Activated T-cell treated with anti-CD3 and anti-CD28 coated beads for 48 hours (primary cell): ENCODE measurements around the gene MTERF1.
"Not testable (repeated sequence)": the region's sequence is repeated elsewhere in the genome, so short reads cannot be mapped to it uniquely, and the experiment has no call there.

Experiments used
- DNase-seq: peaks from one replicate; pipeline ENCODE4 v3.0.0-alpha.2; 2020; ENCODE audit warnings: low read depth

MTERF1 gene, protein sequence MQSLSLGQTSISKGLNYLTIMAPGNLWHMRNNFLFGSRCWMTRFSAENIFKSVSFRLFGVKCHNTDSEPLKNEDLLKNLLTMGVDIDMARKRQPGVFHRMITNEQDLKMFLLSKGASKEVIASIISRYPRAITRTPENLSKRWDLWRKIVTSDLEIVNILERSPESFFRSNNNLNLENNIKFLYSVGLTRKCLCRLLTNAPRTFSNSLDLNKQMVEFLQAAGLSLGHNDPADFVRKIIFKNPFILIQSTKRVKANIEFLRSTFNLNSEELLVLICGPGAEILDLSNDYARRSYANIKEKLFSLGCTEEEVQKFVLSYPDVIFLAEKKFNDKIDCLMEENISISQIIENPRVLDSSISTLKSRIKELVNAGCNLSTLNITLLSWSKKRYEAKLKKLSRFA

GRCh38 chr7:91880413-91881241, at the start of gene MTERF1:
Gene MTERF1 (minus strand): TSS chr7:91880702. CDS start chr7:91880083, 619 bp downstream.
- DNase-seq: peak; percentile 89

- no peak for DNase-seq
Observed at GRCh38 chr7:91929463-91929862, 49.0 kb upstream of the MTERF1 start.

- DNase-seq: no peak
Observed at GRCh38 chr7:91927912-91928311, 47.4 kb upstream of the MTERF1 start.

DNA sequence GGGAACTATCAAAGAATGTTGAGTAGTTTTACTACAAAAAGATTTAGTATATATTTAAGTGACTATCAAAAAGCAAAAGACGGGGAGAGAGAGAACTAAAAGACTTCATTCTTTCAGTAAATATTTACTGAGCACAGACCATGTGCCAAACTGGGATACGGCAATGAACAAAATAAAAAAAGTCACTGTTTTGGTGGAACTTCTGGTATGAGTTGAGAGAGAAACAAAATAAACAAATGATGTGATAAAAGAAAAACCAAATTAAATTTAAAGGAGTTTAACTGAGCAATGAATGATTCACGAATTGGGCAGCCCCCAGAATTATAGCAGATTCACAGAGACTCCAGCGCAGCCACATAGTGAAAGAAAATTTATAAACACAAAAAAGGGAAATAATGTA, 42.4 kb upstream of the MTERF1 start:
- no peak for DNase-seq

- no peak for DNase-seq
Observed at GRCh38 chr7:91918356-91918755, 37.9 kb upstream of the MTERF1 start.

GRCh38 chr7:91916051-91916440, 35.5 kb upstream of the MTERF1 start:
- no peak for DNase-seq

GRCh38 chr7:91915401-91916050, 35.0 kb upstream of the MTERF1 start:
- no peak for DNase-seq

DNA sequence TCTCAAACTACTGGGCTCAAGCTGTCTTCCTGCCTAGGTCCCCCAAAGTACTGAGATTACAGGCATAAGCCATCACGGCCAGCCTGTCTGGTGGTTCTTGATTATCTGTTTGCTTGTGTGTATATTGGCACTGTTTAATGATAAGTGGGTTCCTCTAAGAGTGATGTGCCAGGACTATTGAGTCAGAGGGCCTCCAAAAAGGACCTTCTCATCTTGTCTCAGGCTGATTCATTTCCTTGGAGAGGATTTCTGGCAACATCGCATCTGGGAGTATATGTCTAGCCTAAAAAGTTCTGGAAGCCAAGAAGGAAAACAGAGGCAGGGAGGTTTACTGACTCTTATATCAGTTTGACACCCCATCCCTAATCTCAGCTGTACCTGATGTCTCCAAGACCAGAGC, 33.1 kb upstream of the MTERF1 start:
- DNase-seq: no peak

- DNase-seq: no peak
Observed at GRCh38 chr7:91912494-91912893, 32.0 kb upstream of the MTERF1 start.

GRCh38 chr7:91911121-91911520, 30.6 kb upstream of the MTERF1 start:
- DNase-seq: no peak

DNA sequence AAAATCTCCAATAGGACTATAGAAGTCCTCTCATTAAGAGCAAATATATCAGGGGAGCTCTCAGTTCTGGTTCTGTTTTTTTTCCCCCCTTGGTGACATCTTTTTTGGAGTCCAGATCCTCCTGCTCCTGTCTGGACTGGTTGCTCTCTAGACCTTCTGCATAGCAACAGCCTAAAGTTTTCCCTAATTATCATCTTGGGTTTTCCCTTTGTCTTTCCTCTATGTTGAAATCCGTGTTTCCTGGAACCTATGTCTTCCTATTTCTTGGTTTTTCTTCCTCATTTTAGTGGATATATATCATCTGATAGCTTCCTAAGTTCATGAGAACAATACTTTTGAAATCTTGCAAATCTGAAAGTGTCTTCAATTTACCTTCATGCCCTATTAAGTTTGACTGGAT, 29.7 kb upstream of the MTERF1 start:
- no peak for DNase-seq

- no peak for DNase-seq
Observed at GRCh38 chr7:91899563-91899962, 19.1 kb upstream of the MTERF1 start.

- DNase-seq: no peak
Observed at GRCh38 chr7:91898240-91898992, 17.9 kb upstream of the MTERF1 start.

- no peak for DNase-seq
Observed at GRCh38 chr7:91894781-91895480, 14.4 kb upstream of the MTERF1 start.

DNA sequence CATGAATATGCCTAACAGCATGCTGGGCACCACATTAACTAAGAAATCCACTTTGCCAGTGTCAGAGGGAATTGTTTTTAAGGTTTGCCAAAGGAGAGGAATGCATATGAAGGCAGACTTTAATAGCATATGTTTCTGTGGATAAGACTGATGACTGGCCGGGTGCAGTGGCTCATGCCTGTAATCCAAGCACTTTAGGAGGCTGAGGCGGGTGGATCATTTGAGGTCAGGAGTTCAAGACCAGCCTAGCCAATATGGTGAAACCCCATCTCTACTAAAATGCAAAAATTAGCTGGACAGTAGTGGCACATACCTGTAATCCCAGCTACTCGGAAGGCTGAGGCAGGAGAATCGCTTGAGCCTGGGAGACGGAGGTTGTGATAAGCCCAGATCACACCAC, 13.2 kb upstream of the MTERF1 start:
- not testable (repeated sequence) for DNase-seq

GRCh38 chr7:91892821-91893340, 12.4 kb upstream of the MTERF1 start:
- DNase-seq: no peak

DNA sequence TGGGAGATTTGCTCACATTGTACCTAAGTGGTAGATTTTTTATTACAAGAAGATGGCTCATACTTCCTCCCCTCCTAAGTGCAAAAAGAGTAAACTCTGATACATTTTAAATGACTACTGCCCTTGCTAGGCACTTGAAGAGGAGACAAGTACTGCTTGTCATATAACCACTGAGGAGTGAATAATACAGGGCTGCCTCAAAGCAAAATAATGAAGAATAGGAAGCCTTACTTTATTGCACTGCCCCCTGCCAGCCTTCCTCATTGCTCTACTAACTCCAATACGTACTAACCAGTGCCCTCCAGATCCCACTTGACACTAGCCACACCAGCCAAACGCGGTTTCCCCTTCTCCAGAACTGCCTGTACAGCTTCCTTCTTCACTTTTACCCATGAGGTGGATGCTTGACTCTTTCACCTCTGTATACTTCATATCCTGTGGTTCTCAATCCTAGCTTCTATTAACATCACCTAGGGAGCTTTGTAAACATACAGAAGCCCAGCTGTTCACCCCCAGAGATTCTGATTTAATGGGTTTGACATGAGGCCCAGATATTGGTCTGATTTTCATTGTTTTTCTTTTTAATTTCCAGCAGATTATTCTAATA, 11.7 kb upstream of the MTERF1 start:
- no peak for DNase-seq

GRCh38 chr7:91888271-91889175, 8.0 kb upstream of the MTERF1 start:
- DNase-seq: not testable (repeated sequence)
